Measurements from ENCODE around the gene ETS2. TPM values are rescaled to one million over a fixed set of nuclear protein-coding genes. Genes with fewer than 3 reads are reported as not detected.

ETS2 gene
- total RNA-seq, 1 experiment from 2014 or later: 127 TPM

GRCh38 chr21:38802050-38803026, 3.4 kb upstream of the ETS2 start:
- peak overlapping the region; percentile 99 for H3K9ac ChIP-seq (ENCODE audit: low read length)
- H3K27me3 ChIP-seq (ENCODE audit: low read length): no peaks in the 10 kb centered on the region
- peak; percentile 96 for DNase-seq
- no peak for TF ChIP-seq EZH2 (IDR thresholded peaks at IDR 0.05; ENCODE audit: low read length, unreplicated experiment)
- no peak for TF ChIP-seq EZH2phosphoT487 (IDR thresholded peaks at IDR 0.05; ENCODE audit: borderline replicate concordance, low read length)
- TF ChIP-seq CTCF (conservative IDR thresholded peaks at IDR 0.05; ENCODE audit: low read depth, low read length): no peak
- peaks cover 72% of the 10 kb centered on the region for H3K4me1 ChIP-seq (ENCODE audit: insufficient read depth, low read length)
- H4K20me1 ChIP-seq (ENCODE audit: low read length): peaks cover 14% of the 10 kb centered on the region
- POLR2A ChIA-PET (ENCODE audit: unreplicated experiment): interaction anchor here (0.6 to 0.7 kb wide), 5 partner anchors 9 to 381 kb away, joined by 4 read pairs; no protein-coding TSS in a partner anchor
- H3K9me2 ChIP-seq (replicated peaks; ENCODE audit: low read length): no peaks in the 10 kb centered on the region
- no peaks in the 10 kb centered on the region for H3K9me3 ChIP-seq (ENCODE audit: low read length)
- no peak overlapping the region for H3K4me3 ChIP-seq (ENCODE audit: low read length)
- peaks cover 24% of the 10 kb centered on the region for H3K79me2 ChIP-seq (ENCODE audit: low read length)
- peaks cover 5% of the 10 kb centered on the region for H3K36me3 ChIP-seq (ENCODE audit: low read depth, low read length)
- H3K27ac ChIP-seq (ENCODE audit: low read length): peak overlapping the region; percentile 98
- CTCF ChIA-PET: interaction anchor here (0.6 to 1.0 kb wide), 3 partner anchors 155 to 335 kb away, joined by 3 read pairs; no protein-coding TSS in a partner anchor
- peak; percentile 9 for ATAC-seq
- intact Hi-C loops (cut with micrococcal nuclease): loop anchor here (1.0 kb wide), 1 partner anchor 46 kb away; no protein-coding TSS in a partner anchor
- peaks cover 23% of the 10 kb centered on the region for H3F3A ChIP-seq (ENCODE audit: low read length, unreplicated experiment)
- peak overlapping the region; percentile 94 for H3K4me2 ChIP-seq (ENCODE audit: low read length)
- BruUV-seq (replicated peaks): TSS peak; percentile 29
- no peak overlapping the region for H2AFZ ChIP-seq (ENCODE audit: low read length)

- Histone ChIP-seq H2AFZ (ENCODE audit: low read length) (no peak overlapping the region), H3K36me3 (ENCODE audit: low read depth, low read length) (peaks cover 14% of the 10 kb centered on the region), H3K27me3 (ENCODE audit: low read length) (no peaks in the 10 kb centered on the region), H3K4me3 (ENCODE audit: low read length) (peak overlapping the region; percentile 33; the same call in 1 of the 2 replicates), H3K4me1 (ENCODE audit: insufficient read depth, low read length) (peaks cover 72% of the 10 kb centered on the region), H3K27ac (ENCODE audit: low read length) (peak overlapping the region; percentile 98), H3K9me2 (replicated peaks; ENCODE audit: low read length) (no peaks in the 10 kb centered on the region), H4K20me1 (ENCODE audit: low read length) (peaks cover 22% of the 10 kb centered on the region), H3F3A (ENCODE audit: low read length, unreplicated experiment) (peaks cover 19% of the 10 kb centered on the region), H3K9ac (ENCODE audit: low read length) (peak overlapping the region; percentile 99), H3K79me2 (ENCODE audit: low read length) (peaks cover 32% of the 10 kb centered on the region), H3K9me3 (ENCODE audit: low read length) (no peaks in the 10 kb centered on the region), H3K4me2 (ENCODE audit: low read length) (peak overlapping the region; percentile 94)
- ATAC-seq (no peak), DNase-seq (peak; percentile 29)
- intact Hi-C loops (cut with micrococcal nuclease): no loop called here
- BruUV-seq (replicated peaks): no TSS peak
- ChIA-PET CTCF (interaction anchor here (0.5 to 1.0 kb wide), 4 partner anchors 154 to 334 kb away, joined by 3 read pairs; no protein-coding TSS in a partner anchor), POLR2A (ENCODE audit: unreplicated experiment) (interaction anchor here (0.6 to 0.7 kb wide), 5 partner anchors 8 to 380 kb away, joined by 4 read pairs; no protein-coding TSS in a partner anchor)
- TF ChIP-seq EZH2 (IDR thresholded peaks at IDR 0.05; ENCODE audit: low read length, unreplicated experiment) (no peak), EZH2phosphoT487 (IDR thresholded peaks at IDR 0.05; ENCODE audit: borderline replicate concordance, low read length) (no peak), CTCF (conservative IDR thresholded peaks at IDR 0.05; ENCODE audit: low read depth, low read length) (no peak)
Measured at GRCh38 chr21:38803075-38803660, 2.6 kb upstream of the ETS2 start.
